GM12891 (cell line): ENCODE results near the gene TGOLN2.
"Not testable (repeated sequence)": the region's sequence is repeated elsewhere in the genome, so short reads cannot be mapped to it uniquely, and the experiment has no call there.

Source experiments
- DNase-seq: peaks from one replicate; pipeline ENCODE4 v3.0.0; 2011; ENCODE audit warnings: low spot score; ENCODE audit not compliant: insufficient read length
- FAIRE-seq: peaks from 2 replicates; lab custom pipeline; 2011; peaks lifted over from hg19 to GRCh38; lab: Jason Lieb, UNC
- PAX5 ChIP-seq: IDR thresholded peaks from 2 replicates; pipeline ENCODE4 v1.6.1; 2011; ENCODE audit warnings: low read length, moderate library complexity, mild to moderate bottlenecking; ENCODE audit not compliant: insufficient read depth, severe bottlenecking
- POLR2A ChIP-seq: IDR thresholded peaks from 2 replicates; pipeline ENCODE4 v1.6.1; 2011; ENCODE audit warnings: low read depth, low read length, control low read depth
- POLR2AphosphoS5 ChIP-seq: IDR thresholded peaks from 2 replicates; pipeline ENCODE4 v1.6.1; 2011; ENCODE audit warnings: low read depth, low read length, control low read depth
- POU2F2 ChIP-seq: IDR thresholded peaks from 2 replicates; pipeline ENCODE4 v1.6.1; 2011; ENCODE audit warnings: low read depth, mild to moderate bottlenecking, control low read depth, low read length, moderate library complexity
- SPI1 ChIP-seq: IDR thresholded peaks from 2 replicates; pipeline ENCODE4 v1.6.1; 2011; ENCODE audit warnings: low read depth, low read length, control low read depth
- TAF1 ChIP-seq: IDR thresholded peaks from 2 replicates; pipeline ENCODE4 v1.6.1; 2011; ENCODE audit warnings: low read depth, low read length, control low read depth

Gene TGOLN2

GRCh38 chr2:85325466-85325811 is 2.4 kb downstream of the TGOLN2 start:
- DNase-seq (no peak), FAIRE-seq (no peak)
- TF ChIP-seq POLR2AphosphoS5 (no peak), POU2F2 (no peak), SPI1 (no peak), POLR2A (no peak), TAF1 (no peak), PAX5 (no peak)

- FAIRE-seq = no peak
- DNase-seq = no peak
- TF ChIP-seq POLR2AphosphoS5 = no peak
- TF ChIP-seq POLR2A = no peak
- TF ChIP-seq POU2F2 = no peak
- no peak for TF ChIP-seq PAX5
- no peak for TF ChIP-seq TAF1
- no peak for TF ChIP-seq SPI1
Measured at GRCh38 chr2:85324639-85325465, 2.9 kb downstream of the TGOLN2 start.

- DNase-seq, FAIRE-seq: not testable (repeated sequence)
Measured at GRCh38 chr2:85323988-85324367, 3.8 kb downstream of the TGOLN2 start.

GRCh38 chr2:85323351-85323987 is 4.3 kb downstream of the TGOLN2 start:
- TF ChIP-seq POLR2AphosphoS5 (no peak), POLR2A (no peak), SPI1 (no peak), PAX5 (no peak), TAF1 (no peak), POU2F2 (no peak)
- DNase-seq (no peak), FAIRE-seq (no peak)

- DNase-seq (no peak), FAIRE-seq (no peak)
- TF ChIP-seq POU2F2 = no peak
- TF ChIP-seq SPI1 = no peak
- TF ChIP-seq TAF1 = no peak
- no peak for TF ChIP-seq POLR2A
- no peak for TF ChIP-seq POLR2AphosphoS5
- TF ChIP-seq PAX5 = no peak
Measured at GRCh38 chr2:85319796-85320195, 8.0 kb downstream of the TGOLN2 start.

GRCh38 chr2:85318222-85319074 is 9.3 kb downstream of the TGOLN2 start:
- FAIRE-seq (no peak), DNase-seq (no peak)

GRCh38 chr2:85315921-85316320 is 11.9 kb downstream of the TGOLN2 start:
- not testable (repeated sequence) for FAIRE-seq

More at GRCh38 chr2:85318222-85319074, 9.3 kb downstream of the TGOLN2 start:
- TF ChIP-seq SPI1 = no peak
- no peak for TF ChIP-seq PAX5
- TF ChIP-seq POU2F2 = no peak
- no peak for TF ChIP-seq TAF1
- no peak for TF ChIP-seq POLR2A
- TF ChIP-seq POLR2AphosphoS5 = no peak; the same call in 1 of the 2 replicates

GRCh38 chr2:85314884-85315242 is 12.9 kb downstream of the TGOLN2 start:
- DNase-seq (no peak), FAIRE-seq (no peak)
- no peak for TF ChIP-seq TAF1
- TF ChIP-seq POLR2AphosphoS5 = peak; percentile 26; the same call in 1 of the 2 replicates
- 0 out of 2 replicates have a peak, but pooled peaks have one; percentile 17 for TF ChIP-seq POLR2A
- TF ChIP-seq SPI1 = no peak
- no peak for TF ChIP-seq POU2F2
- TF ChIP-seq PAX5 = no peak

More at GRCh38 chr2:85315921-85316320, 11.9 kb downstream of the TGOLN2 start:
- not testable (repeated sequence) for DNase-seq

- TF ChIP-seq SPI1 (no peak), POLR2AphosphoS5 (no peak), POU2F2 (no peak), TAF1 (no peak), PAX5 (no peak), POLR2A (no peak)
- FAIRE-seq (no peak), DNase-seq (no peak)
Measured at GRCh38 chr2:85312404-85312803, 15.4 kb downstream of the TGOLN2 start.

GRCh38 chr2:85310330-85310729 is 17.5 kb downstream of the TGOLN2 start:
- no peak for TF ChIP-seq SPI1
- no peak for TF ChIP-seq POLR2A
- TF ChIP-seq TAF1 = no peak
- no peak for TF ChIP-seq POU2F2
- TF ChIP-seq POLR2AphosphoS5 = no peak
- TF ChIP-seq PAX5 = no peak
- DNase-seq (no peak), FAIRE-seq (no peak)
